GM12878 (cell line): ENCODE results near the gene DLK2. TPM values are rescaled to one million over a fixed set of nuclear protein-coding genes. Genes with fewer than 3 reads are reported as not detected.

Experiments used
- BCL3 ChIP-seq: IDR thresholded peaks from 2 replicates; pipeline ENCODE4 v1.6.1; 2011; ENCODE audit warnings: borderline replicate concordance, low read depth, mild to moderate bottlenecking, moderate library complexity, low read length; ENCODE audit not compliant: insufficient read depth, poor library complexity, severe bottlenecking
- CBFB ChIP-seq: IDR thresholded peaks from 2 replicates; pipeline ENCODE4 v1.6.1; 2016; ENCODE audit warnings: antibody characterized with exemption, low read depth
- GATAD2B ChIP-seq: fragments of 450-650 bp; conservative IDR thresholded peaks from 2 replicates; pipeline ENCODE4 v1.6.1; 2017; ENCODE audit warnings: low read depth, mild to moderate bottlenecking, moderate library complexity
- IKZF1 ChIP-seq: fragments of 450-650 bp; conservative IDR thresholded peaks from 2 replicates; pipeline ENCODE4 v1.6.1; 2017; ENCODE audit warnings: antibody characterized with exemption, mild to moderate bottlenecking
- KAT2A ChIP-seq: conservative IDR thresholded peaks from 2 replicates; pipeline ENCODE4 v1.6.1; 2011; ENCODE audit warnings: low read depth, low read length; ENCODE audit not compliant: control insufficient read depth
- MLLT1 ChIP-seq: fragments of 450-650 bp; IDR thresholded peaks from 2 replicates; pipeline ENCODE4 v1.6.1; 2016; ENCODE audit warnings: mild to moderate bottlenecking
- POLR2A ChIP-seq: IDR thresholded peaks from 2 replicates; pipeline ENCODE4 v1.6.1; 2011; ENCODE audit warnings: low read depth, mild to moderate bottlenecking, low read length
- POLR2AphosphoS2 ChIP-seq: IDR thresholded peaks from 2 replicates; pipeline ENCODE4 v1.6.1; 2011; ENCODE audit warnings: low read depth, mild to moderate bottlenecking, low read length, improper control_type of control experiment, moderate library complexity
- SMARCA5 ChIP-seq: fragments of 450-650 bp; IDR thresholded peaks from 2 replicates; pipeline ENCODE4 v1.6.1; 2017; ENCODE audit warnings: mild to moderate bottlenecking
- polyA plus RNA-seq, 11 experiments: library from polyadenylated mRNA; depleted of rRNA in 4 of 11; unstranded in 6 of 11; stranded (reverse) in 5 of 11; fragments of >200 nt; fragmentation: Nextera tagmentation in 4 of 11; fragmentation: Illumina TruSeq in 1 of 11; extraction: Ambion mirVana in 4 of 11; extraction: Trizol in 1 of 11; gene quantifications; 1 replicate in 1 of 11; 2 replicates in 10 of 11; pipeline versions ENCODE4 v1.2.1 to v1.2.3, GENCODE V29; 2011 to 2016; ENCODE audit warnings: inconsistent platforms in 2 of 11, missing spikeins in 2 of 11, low read depth in 1 of 11
- total RNA-seq, 4 experiments: library from RNA; depleted of rRNA in 3 of 4; stranded (reverse); fragments of >200 nt in 3 of 4; fragmentation: Illumina TruSeq in 1 of 4; extraction: Trizol in 1 of 4; gene quantifications; 2 replicates each; pipeline versions ENCODE4 v1.2.1 to v1.2.3, GENCODE V29; 2013 to 2021

Gene DLK2
- total and polyA plus RNA-seq, 10 of the 15 experiments (the other 5 are each of a cell fraction or from before 2014, with no cell fraction given), result 0.03 to 0.55 (median 0.38) TPM; not detected in 4

GRCh38 chr6:43454696-43455530 is 435 bp downstream of the DLK2 start (continued):
- peak; percentile 41 for TF ChIP-seq IKZF1
- TF ChIP-seq POLR2AphosphoS2, result no peak
- peak; percentile 24 for TF ChIP-seq BCL3
- no peak for TF ChIP-seq KAT2A
- peak; percentile 57; the same call in 1 of the 2 replicates for TF ChIP-seq GATAD2B
- no peak for TF ChIP-seq CBFB
- TF ChIP-seq SMARCA5, result peak; percentile 53; the same call in 1 of the 2 replicates
- TF ChIP-seq MLLT1, result peak; percentile 31; the same call in 1 of the 2 replicates
- TF ChIP-seq POLR2A, result 0 out of 2 replicates have a peak, but pooled peaks have one; percentile 38
- TF ChIP-seq, all 136 proteins: peak for 12
